IPS-20b (cell line): ENCODE data around the gene ARHGAP6.
"Not testable (repeated sequence)": the region's sequence is repeated elsewhere in the genome, so short reads cannot be mapped to it uniquely, and the experiment has no call there.

Experiments used
- H3K27ac ChIP-seq: one replicate; pipeline ENCODE4 v1.5.1; 2013; ENCODE audit warnings: low read length
- H3K27me3 ChIP-seq: 2 replicates; pipeline ENCODE4 v1.6.1; 2013; ENCODE audit warnings: mild to moderate bottlenecking, low read length, inconsistent platforms; ENCODE audit not compliant: insufficient read depth
- H3K36me3 ChIP-seq: 2 replicates; pipeline ENCODE4 v1.6.1; 2013; ENCODE audit warnings: low read depth, mild to moderate bottlenecking, inconsistent platforms, low read length, moderate library complexity; ENCODE audit not compliant: insufficient read depth
- H3K4me1 ChIP-seq: 2 replicates; pipeline ENCODE4 v1.6.1; 2013; ENCODE audit warnings: mild to moderate bottlenecking, control low read depth, inconsistent platforms, low read length, moderate library complexity; ENCODE audit not compliant: insufficient read depth
- H3K4me3 ChIP-seq: 2 replicates; pipeline ENCODE4 v1.5.1; 2013; ENCODE audit warnings: mild to moderate bottlenecking, low read length, inconsistent platforms
- H3K9ac ChIP-seq: 2 replicates; pipeline ENCODE4 v1.6.1; 2013; ENCODE audit warnings: low read depth, mild to moderate bottlenecking, inconsistent platforms, low read length, moderate library complexity
- H3K9me3 ChIP-seq: 2 replicates; pipeline ENCODE4 v1.6.1; 2013; ENCODE audit warnings: mild to moderate bottlenecking, low read depth, low read length, inconsistent platforms; ENCODE audit not compliant: insufficient read depth

ARHGAP6 gene

GRCh38 chrX:11597479-11597878 lies 68.2 kb downstream of the ARHGAP6 start:
- H3K4me1 ChIP-seq = no peaks in the 10 kb centered on the region
- no peak overlapping the region for H3K27ac ChIP-seq
- no peak overlapping the region for H3K9ac ChIP-seq
- H3K27me3 ChIP-seq = no peaks in the 10 kb centered on the region
- H3K9me3 ChIP-seq = no peaks in the 10 kb centered on the region
- no peak overlapping the region for H3K4me3 ChIP-seq
- no peaks in the 10 kb centered on the region for H3K36me3 ChIP-seq

GRCh38 chrX:11591723-11592346 lies 73.9 kb downstream of the ARHGAP6 start:
- Histone ChIP-seq H3K4me3 (no peak overlapping the region), H3K9ac (no peak overlapping the region), H3K27me3 (no peaks in the 10 kb centered on the region), H3K36me3 (no peaks in the 10 kb centered on the region), H3K27ac (no peak overlapping the region), H3K9me3 (no peaks in the 10 kb centered on the region), H3K4me1 (no peaks in the 10 kb centered on the region)

- Histone ChIP-seq H3K4me3 (no peak overlapping the region), H3K27ac (no peak overlapping the region), H3K4me1 (no peaks in the 10 kb centered on the region), H3K36me3 (no peaks in the 10 kb centered on the region), H3K9me3 (no peaks in the 10 kb centered on the region), H3K9ac (no peak overlapping the region), H3K27me3 (no peaks in the 10 kb centered on the region)
Observed at GRCh38 chrX:11589641-11590040, 76.1 kb downstream of the ARHGAP6 start.

GRCh38 chrX:11588097-11588496 lies 77.6 kb downstream of the ARHGAP6 start:
- Histone ChIP-seq H3K4me1 (no peaks in the 10 kb centered on the region), H3K9ac (no peak overlapping the region), H3K27ac (no peak overlapping the region), H3K4me3 (no peak overlapping the region), H3K27me3 (no peaks in the 10 kb centered on the region), H3K9me3 (no peaks in the 10 kb centered on the region), H3K36me3 (no peaks in the 10 kb centered on the region)

- Histone ChIP-seq H3K9ac (no peak overlapping the region), H3K27ac (no peak overlapping the region), H3K27me3 (no peaks in the 10 kb centered on the region), H3K9me3 (no peaks in the 10 kb centered on the region), H3K4me1 (no peaks in the 10 kb centered on the region), H3K4me3 (no peak overlapping the region), H3K36me3 (no peaks in the 10 kb centered on the region)
Observed at GRCh38 chrX:11585174-11585573, 80.5 kb downstream of the ARHGAP6 start.

GRCh38 chrX:11580789-11581188 lies 84.9 kb downstream of the ARHGAP6 start:
- no peak overlapping the region for H3K4me3 ChIP-seq
- no peaks in the 10 kb centered on the region for H3K27me3 ChIP-seq
- no peaks in the 10 kb centered on the region for H3K9me3 ChIP-seq
- no peaks in the 10 kb centered on the region for H3K36me3 ChIP-seq
- no peak overlapping the region for H3K27ac ChIP-seq
- H3K9ac ChIP-seq = no peak overlapping the region
- no peaks in the 10 kb centered on the region for H3K4me1 ChIP-seq

GRCh38 chrX:11579636-11580600 lies 85.8 kb downstream of the ARHGAP6 start:
- no peak overlapping the region for H3K9ac ChIP-seq
- no peak overlapping the region for H3K27ac ChIP-seq
- H3K27me3 ChIP-seq = no peaks in the 10 kb centered on the region
- H3K4me3 ChIP-seq = no peak overlapping the region
- no peaks in the 10 kb centered on the region for H3K36me3 ChIP-seq
- H3K9me3 ChIP-seq = no peaks in the 10 kb centered on the region
- no peaks in the 10 kb centered on the region for H3K4me1 ChIP-seq

- not testable (repeated sequence) for H3K27ac ChIP-seq, H3K27me3 ChIP-seq, H3K36me3 ChIP-seq, H3K9me3 ChIP-seq, H3K9ac ChIP-seq, H3K4me1 ChIP-seq, H3K4me3 ChIP-seq
Observed at GRCh38 chrX:11578301-11578700, 87.4 kb downstream of the ARHGAP6 start.

GRCh38 chrX:11577603-11578002 lies 88.1 kb downstream of the ARHGAP6 start:
- H3K4me1 ChIP-seq = no peaks in the 10 kb centered on the region
- H3K27ac ChIP-seq = no peak overlapping the region
- no peak overlapping the region for H3K9ac ChIP-seq
- no peak overlapping the region for H3K4me3 ChIP-seq
- no peaks in the 10 kb centered on the region for H3K27me3 ChIP-seq
- H3K36me3 ChIP-seq = no peaks in the 10 kb centered on the region
- no peaks in the 10 kb centered on the region for H3K9me3 ChIP-seq

- H3K4me3 ChIP-seq = no peak overlapping the region
- H3K27me3 ChIP-seq = peaks cover 7% of the 10 kb centered on the region; the same call in 1 of the 2 replicates
- H3K36me3 ChIP-seq = no peaks in the 10 kb centered on the region
- H3K9ac ChIP-seq = no peak overlapping the region
- H3K27ac ChIP-seq = no peak overlapping the region
- H3K9me3 ChIP-seq = no peaks in the 10 kb centered on the region
- no peaks in the 10 kb centered on the region for H3K4me1 ChIP-seq
Observed at GRCh38 chrX:11575332-11575731, 90.4 kb downstream of the ARHGAP6 start.

- no peak overlapping the region for H3K9ac ChIP-seq
- no peaks in the 10 kb centered on the region for H3K36me3 ChIP-seq
- no peak overlapping the region for H3K27ac ChIP-seq
- H3K4me1 ChIP-seq = no peaks in the 10 kb centered on the region; the same call in 1 of the 2 replicates
- peaks cover 79% of the 10 kb centered on the region for H3K27me3 ChIP-seq
- H3K9me3 ChIP-seq = no peaks in the 10 kb centered on the region
- H3K4me3 ChIP-seq = no peak overlapping the region
Observed at GRCh38 chrX:11567528-11568220, 98.0 kb downstream of the ARHGAP6 start.
